ENCODE data around the gene TWIST2. TPM values are rescaled to one million over a fixed set of nuclear protein-coding genes. Genes with fewer than 3 reads are reported as not detected.

Gene TWIST2
- total RNA-seq, 2 donors from 2014 or later: 6.2 to 26.1 TPM

DNA sequence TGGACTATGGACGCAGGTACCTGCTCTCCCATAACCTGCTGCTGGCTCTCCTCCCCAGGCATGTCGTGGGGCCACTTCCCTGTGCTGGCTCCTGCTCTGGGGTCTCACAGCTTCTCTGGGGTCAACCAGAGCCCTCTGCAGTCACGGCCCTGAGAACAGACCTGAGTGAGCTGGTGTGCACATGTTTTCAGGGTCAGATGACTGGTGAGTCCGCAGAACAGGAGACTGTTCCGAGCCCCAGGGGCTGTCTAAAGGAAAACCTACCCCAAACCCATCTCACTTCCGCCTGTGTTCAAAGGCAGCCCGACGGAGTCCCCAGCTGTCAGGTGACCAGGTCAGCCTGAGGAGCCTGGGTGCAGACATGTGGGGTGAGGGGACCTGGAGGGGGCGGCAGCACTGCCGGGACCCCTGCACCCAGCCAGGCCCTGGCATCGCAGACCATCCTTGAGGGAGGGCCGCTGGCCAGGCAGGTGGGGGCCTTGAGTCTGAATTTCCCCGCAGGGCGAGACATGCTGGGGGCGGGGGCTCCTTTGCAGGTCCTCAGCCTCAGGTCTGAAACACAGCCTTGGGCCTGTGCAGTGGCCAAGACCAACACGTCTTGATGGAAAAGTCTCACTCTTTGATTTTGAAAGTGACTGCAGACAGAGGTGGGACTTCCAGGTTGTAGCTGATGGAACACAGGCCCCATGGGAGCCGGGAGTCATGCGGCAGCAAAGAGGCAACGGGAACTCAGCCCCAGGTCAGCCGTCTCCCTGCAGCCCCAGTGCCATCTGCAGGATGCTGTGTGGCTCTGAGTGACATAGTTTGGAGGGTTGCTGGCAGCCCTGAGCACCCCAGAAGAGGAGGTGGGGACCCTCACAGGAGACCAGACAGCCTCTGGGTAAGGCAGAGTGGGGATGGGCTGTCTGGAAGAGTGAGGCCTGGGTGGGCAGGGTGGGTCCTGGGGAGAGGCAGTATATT lies 65.3 kb downstream of the TWIST2 start:
- Histone ChIP-seq H3K4me3 (no peak overlapping the region), H3K27me3 (no peaks in the 10 kb centered on the region), H3K9me3 (no peaks in the 10 kb centered on the region), H3K27ac (no peak overlapping the region), H3K36me3 (no peaks in the 10 kb centered on the region), H3K4me1 (peaks cover 0 to 5% of the 10 kb centered on the region in 2 donors)
- TF ChIP-seq, protein P1, sequence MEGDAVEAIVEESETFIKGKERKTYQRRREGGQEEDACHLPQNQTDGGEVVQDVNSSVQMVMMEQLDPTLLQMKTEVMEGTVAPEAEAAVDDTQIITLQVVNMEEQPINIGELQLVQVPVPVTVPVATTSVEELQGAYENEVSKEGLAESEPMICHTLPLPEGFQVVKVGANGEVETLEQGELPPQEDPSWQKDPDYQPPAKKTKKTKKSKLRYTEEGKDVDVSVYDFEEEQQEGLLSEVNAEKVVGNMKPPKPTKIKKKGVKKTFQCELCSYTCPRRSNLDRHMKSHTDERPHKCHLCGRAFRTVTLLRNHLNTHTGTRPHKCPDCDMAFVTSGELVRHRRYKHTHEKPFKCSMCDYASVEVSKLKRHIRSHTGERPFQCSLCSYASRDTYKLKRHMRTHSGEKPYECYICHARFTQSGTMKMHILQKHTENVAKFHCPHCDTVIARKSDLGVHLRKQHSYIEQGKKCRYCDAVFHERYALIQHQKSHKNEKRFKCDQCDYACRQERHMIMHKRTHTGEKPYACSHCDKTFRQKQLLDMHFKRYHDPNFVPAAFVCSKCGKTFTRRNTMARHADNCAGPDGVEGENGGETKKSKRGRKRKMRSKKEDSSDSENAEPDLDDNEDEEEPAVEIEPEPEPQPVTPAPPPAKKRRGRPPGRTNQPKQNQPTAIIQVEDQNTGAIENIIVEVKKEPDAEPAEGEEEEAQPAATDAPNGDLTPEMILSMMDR (IDR thresholded peaks at IDR 0.05): no peak
- DNase-seq (ENCODE audit: low spot score): no peak

DNA sequence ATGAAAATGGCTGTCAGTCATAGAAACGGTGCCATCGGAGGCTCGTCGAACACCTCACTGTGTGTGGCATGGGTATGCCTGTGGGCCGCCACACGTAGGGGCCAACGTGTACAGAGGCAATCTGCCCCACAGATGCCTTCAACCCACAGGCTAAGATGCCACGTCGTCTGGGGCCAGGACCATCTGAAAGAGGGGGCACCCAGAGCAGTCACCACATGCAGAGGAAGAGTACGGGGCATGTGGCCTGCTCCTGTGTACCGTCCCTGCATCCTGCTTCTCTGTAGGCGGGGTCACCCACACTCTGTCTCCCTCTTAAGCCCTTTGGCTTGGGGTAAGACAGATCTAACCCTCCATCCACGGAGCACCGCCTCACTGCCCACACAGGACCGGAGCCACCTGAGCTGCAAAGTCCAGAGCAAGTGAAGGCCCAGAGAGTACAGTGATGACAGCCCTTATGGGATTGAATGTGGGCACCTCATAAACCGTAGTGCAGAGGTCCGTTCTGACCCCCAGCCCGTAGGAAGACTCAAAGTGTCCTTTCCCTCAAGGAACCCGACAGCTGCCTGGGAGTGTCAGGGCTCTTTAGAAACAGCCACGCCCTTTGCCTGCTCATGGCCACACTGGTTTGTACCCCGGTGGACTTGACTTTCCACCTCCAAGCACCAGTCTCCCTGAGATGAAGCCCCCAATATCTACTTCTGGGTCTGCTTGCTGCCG lies 66.2 kb downstream of the TWIST2 start:
- H3K27ac ChIP-seq: no peak overlapping the region
- DNase-seq (ENCODE audit: low spot score): no peak
- H3K4me3 ChIP-seq: no peak overlapping the region
- H3K4me1 ChIP-seq: peaks cover 0 to 5% of the 10 kb centered on the region in 2 donors
- no peaks in the 10 kb centered on the region for H3K36me3 ChIP-seq
- no peaks in the 10 kb centered on the region for H3K27me3 ChIP-seq
- no peaks in the 10 kb centered on the region for H3K9me3 ChIP-seq
- TF ChIP-seq, protein P1 (IDR thresholded peaks at IDR 0.05): no peak

DNA sequence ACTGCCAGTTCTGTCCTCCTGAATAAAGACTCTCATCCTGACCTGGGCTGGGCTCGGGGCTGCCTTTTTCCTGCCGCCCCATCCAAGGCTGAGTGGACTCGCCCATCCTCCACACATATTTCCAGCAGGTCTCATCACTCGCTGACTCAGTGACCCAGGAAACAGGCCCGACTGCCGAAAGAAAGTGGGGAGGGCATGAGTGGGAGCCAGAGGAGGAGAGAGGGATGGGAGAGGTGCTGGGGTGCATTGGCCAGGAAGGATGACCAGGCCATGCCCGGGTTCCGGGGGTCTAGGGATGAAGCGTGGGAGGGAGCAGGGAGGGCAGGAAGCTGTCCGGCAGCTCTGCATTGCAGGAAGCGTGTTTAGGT lies 66.7 kb downstream of the TWIST2 start:
- H3K27ac ChIP-seq: no peak overlapping the region
- H3K36me3 ChIP-seq: no peaks in the 10 kb centered on the region
- H3K9me3 ChIP-seq: no peaks in the 10 kb centered on the region
- TF ChIP-seq, protein P1 (IDR thresholded peaks at IDR 0.05): no peak
- H3K27me3 ChIP-seq: no peaks in the 10 kb centered on the region
- DNase-seq (ENCODE audit: low spot score): no peak
- H3K4me1 ChIP-seq: no peaks in the 10 kb centered on the region
- no peak overlapping the region for H3K4me3 ChIP-seq

DNA sequence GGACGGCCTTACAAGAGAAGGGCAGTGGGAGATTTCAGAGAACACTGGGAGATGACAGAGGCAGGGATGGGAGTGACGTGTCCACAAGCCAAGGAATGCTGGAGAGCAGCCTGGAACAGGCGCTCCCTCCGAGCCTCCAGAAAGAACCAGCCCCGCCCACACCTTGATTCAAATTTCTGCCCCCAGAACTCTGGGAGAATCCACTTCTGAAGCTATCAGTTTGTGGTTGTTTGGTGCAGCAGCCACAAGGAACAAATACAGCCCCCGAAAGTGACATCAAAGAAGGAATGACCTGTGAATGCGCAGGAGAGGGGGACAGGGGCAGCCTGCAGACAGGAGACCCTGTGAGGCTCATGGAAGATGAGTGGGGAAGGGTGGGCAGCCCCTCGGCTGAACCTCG lies 67.3 kb downstream of the TWIST2 start:
- TF ChIP-seq, protein P1 (IDR thresholded peaks at IDR 0.05): no peak
- no peaks in the 10 kb centered on the region for H3K9me3 ChIP-seq
- H3K4me1 ChIP-seq: no peaks in the 10 kb centered on the region
- H3K27ac ChIP-seq: no peak overlapping the region
- no peaks in the 10 kb centered on the region for H3K27me3 ChIP-seq
- DNase-seq (ENCODE audit: low spot score): no peak
- H3K4me3 ChIP-seq: no peak overlapping the region
- no peaks in the 10 kb centered on the region for H3K36me3 ChIP-seq

DNA sequence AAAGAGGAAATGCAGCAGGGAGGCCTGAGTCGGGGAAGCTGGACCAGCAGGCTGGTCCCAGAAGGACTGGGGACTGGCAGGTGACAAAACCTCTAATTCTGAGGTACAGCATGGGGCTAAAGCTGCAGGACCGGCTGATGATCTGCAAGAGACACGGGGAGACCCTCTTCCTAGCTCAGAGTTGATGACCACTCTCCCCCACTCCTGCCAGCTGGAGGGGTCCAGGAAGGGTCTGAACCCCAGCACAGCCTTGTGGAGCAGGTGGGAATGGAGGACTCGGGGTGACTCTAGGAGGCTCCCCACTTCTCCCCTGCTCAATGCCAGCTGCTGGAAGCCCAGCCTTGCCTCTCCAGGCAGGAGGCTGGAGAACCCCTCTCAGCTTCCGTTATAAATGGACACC lies 67.7 kb downstream of the TWIST2 start:
- Histone ChIP-seq H3K36me3 (no peaks in the 10 kb centered on the region), H3K4me3 (no peak overlapping the region), H3K4me1 (no peaks in the 10 kb centered on the region), H3K27ac (no peak overlapping the region), H3K27me3 (no peaks in the 10 kb centered on the region), H3K9me3 (no peaks in the 10 kb centered on the region)
- DNase-seq (ENCODE audit: low spot score): no peak
- TF ChIP-seq, protein P1 (IDR thresholded peaks at IDR 0.05): no peak

Data from right atrium auricular region (tissue), 2 donors.